GM18517 (cell line): ENCODE measurements around the gene DENND10.

Experiments
- ATAC-seq: cut with Tn5 transposase; IDR thresholded peaks from one replicate; pipeline ENCODE4 v1.9.1; 2021; ENCODE audit warnings: mild to moderate bottlenecking, moderate library complexity; ENCODE audit not compliant: unreplicated experiment

The DENND10 gene

GRCh38 chr10:119103903-119104653 is at the start of gene DENND10:
DENND10 (plus strand) TSS chr10:119104113; CDS start chr10:119104143, 30 bp downstream.
- ATAC-seq, result peak; percentile 76

GRCh38 chr10:119055472-119055871 is 48.4 kb upstream of the DENND10 start:
- no peak for ATAC-seq

- no peak for ATAC-seq
Observed at GRCh38 chr10:119058010-119058409, 45.9 kb upstream of the DENND10 start.

GRCh38 chr10:119059557-119059956 is 44.4 kb upstream of the DENND10 start:
- no peak for ATAC-seq

- ATAC-seq, result no peak
Observed at GRCh38 chr10:119060107-119060506, 43.8 kb upstream of the DENND10 start.

GRCh38 chr10:119061352-119061751 is 42.6 kb upstream of the DENND10 start:
- no peak for ATAC-seq

GRCh38 chr10:119061926-119062325 is 42.0 kb upstream of the DENND10 start:
- ATAC-seq, result no peak

- no peak for ATAC-seq
Observed at GRCh38 chr10:119070395-119071165, 33.3 kb upstream of the DENND10 start.

- ATAC-seq, result no peak
Observed at GRCh38 chr10:119073584-119073983, 30.3 kb upstream of the DENND10 start.

GRCh38 chr10:119078422-119079179 is 25.3 kb upstream of the DENND10 start:
- ATAC-seq, result no peak

- peak; percentile 44 for ATAC-seq
Observed at GRCh38 chr10:119079599-119080520, 24.1 kb upstream of the DENND10 start.

- ATAC-seq, result peak; percentile 76
Observed at GRCh38 chr10:119080521-119081259, 23.2 kb upstream of the DENND10 start, which contains the start of gene EIF3A. EIF3A (minus strand) TSS chr10:119080817; CDS start chr10:119080676, 141 bp downstream.

- no peak for ATAC-seq
Observed at GRCh38 chr10:119084896-119085295, 19.0 kb upstream of the DENND10 start.

GRCh38 chr10:119087271-119087882 is 16.5 kb upstream of the DENND10 start:
- no peak for ATAC-seq

GRCh38 chr10:119090026-119090795 is 13.7 kb upstream of the DENND10 start:
- ATAC-seq, result peak; percentile 44

- no peak for ATAC-seq
Observed at GRCh38 chr10:119090968-119091367, 12.9 kb upstream of the DENND10 start.

- ATAC-seq, result no peak
Observed at GRCh38 chr10:119095640-119096039, 8.3 kb upstream of the DENND10 start.
